GM21526 (cell line): ENCODE measurements around the gene HEYL.
"Not testable (repeated sequence)": the region's sequence is repeated elsewhere in the genome, so short reads cannot be mapped to it uniquely, and the experiment has no call there.

Source experiments
- ATAC-seq: cut with Tn5 transposase; IDR thresholded peaks from one replicate; pipeline ENCODE4 v1.9.1; 2021; ENCODE audit warnings: moderate library complexity; ENCODE audit not compliant: unreplicated experiment, low FRiP score

HEYL gene

DNA sequence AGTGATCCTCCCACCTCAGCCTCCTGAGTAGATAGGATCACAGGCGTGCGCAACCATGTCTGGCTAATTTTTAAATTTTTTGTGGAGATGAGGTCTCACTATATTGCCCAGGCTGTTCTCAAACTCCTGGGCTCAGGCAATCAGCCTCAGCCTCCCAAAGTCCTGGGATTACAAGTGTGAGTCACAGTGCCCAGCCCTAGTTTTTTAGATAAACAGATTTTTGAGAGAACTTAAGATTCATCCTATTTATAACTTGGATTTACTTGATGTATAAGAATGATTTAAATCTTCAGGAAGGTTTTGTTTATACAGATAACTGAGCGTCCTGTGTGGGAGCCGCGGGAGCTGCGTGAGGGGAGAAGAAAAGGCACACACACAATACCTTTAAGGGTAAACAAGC lies 26.2 kb downstream of the HEYL start:
- ATAC-seq, result no peak

DNA sequence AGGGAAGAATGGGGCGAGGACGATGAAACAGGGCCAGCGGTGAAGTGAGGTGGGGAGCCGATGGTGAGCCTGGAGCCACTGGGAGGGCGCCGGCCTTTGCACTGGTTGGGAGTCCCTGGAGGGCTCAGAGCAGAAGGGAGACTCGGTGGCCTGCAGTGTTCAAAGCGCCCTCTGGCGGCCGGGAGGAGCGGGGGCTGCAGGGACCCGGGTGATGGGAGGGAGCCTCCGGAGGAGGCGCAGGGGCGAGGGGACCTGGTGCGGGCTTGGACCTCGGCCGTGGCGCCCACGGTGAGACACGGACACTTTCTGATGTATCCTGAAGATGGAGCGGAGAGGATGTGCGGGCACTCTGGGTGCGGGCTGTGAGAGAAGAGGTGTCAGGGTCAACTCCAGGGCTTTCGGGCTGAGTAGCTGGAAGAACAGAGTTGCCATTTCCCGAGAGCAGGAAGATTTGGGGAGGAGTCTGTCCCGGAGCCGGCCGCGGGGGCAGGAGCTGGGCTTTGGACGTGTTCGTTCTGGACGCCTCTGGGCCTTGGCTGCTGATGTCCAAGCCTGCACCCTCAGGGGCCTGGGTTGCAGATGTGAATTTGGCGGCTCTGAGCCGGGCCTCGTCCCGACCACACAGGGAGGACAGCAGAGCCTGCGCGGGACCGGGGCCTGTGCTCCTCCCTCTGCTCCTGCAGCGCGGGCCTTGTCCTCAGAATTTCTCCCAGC lies 29.7 kb downstream of the HEYL start:
- no peak for ATAC-seq

DNA sequence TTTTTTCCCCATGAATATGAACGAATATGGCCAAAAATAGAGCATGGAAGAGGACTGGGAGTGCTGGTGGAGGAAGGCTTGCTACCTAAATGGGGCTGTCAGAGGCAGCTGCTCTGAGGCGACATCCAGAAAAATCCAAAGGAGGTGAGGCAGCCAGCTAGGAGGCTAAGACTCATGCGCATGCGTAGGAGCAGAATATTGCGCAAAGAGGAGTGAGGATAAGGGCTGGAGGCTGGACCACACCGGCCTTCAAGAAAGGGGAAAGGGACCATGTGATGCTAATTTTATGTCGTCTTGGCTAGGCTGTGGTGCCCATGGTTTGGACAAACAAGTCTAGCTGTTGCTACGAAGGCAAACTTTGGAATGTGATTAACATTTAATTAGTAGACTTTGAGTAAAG lies 30.5 kb downstream of the HEYL start:
- ATAC-seq, result no peak

DNA sequence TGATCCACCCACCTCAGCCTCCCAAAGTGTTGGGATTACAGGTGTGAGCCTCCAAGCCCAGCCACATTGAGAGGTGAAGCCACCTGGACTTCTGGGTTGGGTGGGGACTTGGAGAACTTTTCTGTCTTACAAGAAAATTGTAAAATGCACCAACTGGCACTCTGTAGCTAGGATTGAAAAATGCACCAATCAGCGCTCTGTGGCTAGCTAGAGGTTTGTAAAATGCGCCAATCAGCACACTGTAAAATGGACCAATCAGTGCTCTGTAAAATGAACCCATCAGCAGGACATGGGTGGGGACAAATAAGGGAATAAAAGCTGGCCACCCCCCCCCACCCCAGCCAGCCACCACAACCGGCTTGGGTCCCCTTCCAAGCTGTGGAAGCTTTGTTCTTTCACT lies 35.8 kb downstream of the HEYL start:
- ATAC-seq, result not testable (repeated sequence)

DNA sequence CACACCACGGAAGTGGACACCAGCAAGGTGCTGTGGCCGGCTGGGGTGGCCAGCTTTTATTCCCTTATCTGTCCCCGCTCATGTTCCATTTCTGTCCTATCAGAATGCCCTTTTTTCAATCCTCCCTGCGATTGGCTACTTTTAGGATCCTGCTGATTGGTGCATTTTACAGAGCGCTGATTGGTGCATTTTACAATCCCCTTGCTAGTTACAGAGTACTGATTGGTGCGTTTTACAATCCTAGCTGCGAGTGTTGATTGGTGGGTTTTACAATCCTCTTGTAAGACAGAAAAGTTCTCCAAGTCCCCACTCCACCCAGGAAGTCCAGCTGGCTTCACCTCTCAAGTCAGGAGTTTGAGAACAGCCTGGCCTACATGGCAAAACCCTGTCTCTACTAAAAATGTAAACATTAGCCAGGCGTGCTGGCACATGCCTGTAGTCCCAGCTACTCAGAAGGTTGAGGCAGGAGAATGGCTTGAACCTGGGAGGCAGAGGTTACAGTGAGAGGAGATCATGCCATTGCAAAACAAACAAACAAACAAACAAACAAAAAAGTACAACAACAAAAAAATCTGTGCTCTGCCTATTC lies 37.7 kb downstream of the HEYL start:
- ATAC-seq, result not testable (repeated sequence)

DNA sequence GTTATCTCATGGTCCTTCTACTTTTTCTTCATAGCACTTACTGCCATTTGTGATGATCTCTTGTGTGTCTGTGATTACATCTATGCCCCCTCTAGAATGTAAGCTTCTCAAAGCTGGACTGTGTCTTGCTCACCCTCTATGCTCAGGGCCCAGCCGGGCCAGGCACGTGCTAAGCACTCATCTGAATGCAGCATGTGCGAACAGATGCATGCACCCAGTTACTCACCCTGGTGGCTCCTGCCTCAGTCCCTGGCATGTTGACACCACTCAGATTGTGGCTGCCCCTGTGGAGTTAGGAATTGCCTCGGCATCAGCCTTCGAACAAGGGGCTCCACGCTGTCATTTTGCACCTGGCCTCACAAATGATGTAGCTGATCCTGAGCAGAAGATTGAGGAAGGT lies 43.3 kb downstream of the HEYL start:
- ATAC-seq, result no peak

DNA sequence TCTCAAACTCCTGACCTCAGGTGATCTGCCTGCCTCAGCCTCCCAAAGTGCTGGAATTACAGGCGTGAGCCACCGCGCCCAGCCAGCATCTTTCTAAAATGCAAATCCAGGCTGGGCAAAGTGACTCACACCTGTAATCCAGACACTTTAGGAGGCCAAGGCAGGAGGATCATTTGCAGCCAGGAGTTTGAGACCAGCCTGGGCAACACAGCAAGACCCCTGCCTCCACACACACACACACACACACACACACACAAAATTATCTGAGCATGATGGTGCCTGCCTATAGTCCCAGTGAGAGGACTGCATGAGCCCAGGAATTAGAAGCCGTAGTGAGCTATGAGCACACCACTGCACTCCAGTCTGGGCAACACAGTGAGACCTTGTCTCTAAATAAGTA lies 46.1 kb downstream of the HEYL start:
- ATAC-seq, result no peak

DNA sequence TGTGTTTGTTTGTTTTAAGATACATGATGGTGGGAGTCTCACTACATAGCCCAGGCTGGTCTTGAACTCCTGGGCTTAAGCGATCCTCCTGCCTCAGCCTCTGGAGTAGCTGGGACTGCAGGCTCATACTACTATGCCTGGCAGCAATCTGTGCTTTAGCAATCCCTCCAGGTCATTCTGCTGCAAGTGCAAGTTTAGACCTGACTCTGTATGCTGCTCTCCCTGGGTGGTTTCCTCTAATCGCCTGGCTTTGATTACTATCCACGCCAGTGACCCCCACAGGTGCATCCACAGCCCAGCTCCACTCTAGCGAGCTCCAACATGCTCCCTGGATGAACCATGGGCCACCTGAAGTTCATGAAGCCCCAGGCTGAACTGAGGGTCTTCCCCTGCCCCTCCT lies 47.4 kb downstream of the HEYL start:
- no peak for ATAC-seq

DNA sequence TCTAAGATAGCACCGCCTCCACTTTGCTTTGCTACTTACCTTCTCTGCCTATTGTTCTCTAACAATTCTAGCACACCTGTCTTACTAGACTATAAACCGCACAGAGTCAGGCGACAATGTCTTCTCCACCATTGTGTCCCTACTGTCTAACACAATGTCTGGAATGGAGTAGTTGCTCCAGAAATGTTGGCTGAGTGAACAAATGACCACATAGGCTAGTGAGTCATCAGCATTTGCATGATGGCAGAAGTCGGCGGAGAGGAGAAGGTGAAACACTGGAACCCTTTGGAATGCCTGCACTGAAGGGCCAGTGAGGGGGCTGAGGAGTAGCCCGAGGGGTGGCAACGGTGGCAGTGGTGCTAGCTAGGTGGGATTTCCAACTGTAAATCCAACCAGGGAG lies 48.9 kb downstream of the HEYL start:
- no peak for ATAC-seq

DNA sequence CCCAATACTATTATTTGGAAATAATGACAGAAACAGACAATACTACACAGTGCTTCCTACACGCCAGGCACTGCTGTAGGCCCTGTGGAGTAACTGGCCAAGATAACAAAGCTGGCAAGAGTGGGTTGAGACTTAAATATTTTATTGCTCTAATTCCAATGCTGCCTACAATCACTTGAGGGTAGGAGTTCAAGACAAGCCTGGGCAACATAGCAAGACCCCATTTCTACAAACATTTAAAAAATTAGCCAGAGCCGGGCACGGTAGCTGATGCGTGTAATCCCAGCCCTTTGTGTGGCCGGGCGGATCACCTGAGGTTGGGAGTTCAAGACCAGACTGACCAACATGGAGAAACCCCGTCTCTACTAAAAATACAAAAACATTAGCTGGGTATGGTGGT lies 53.5 kb downstream of the HEYL start:
- no peak for ATAC-seq

DNA sequence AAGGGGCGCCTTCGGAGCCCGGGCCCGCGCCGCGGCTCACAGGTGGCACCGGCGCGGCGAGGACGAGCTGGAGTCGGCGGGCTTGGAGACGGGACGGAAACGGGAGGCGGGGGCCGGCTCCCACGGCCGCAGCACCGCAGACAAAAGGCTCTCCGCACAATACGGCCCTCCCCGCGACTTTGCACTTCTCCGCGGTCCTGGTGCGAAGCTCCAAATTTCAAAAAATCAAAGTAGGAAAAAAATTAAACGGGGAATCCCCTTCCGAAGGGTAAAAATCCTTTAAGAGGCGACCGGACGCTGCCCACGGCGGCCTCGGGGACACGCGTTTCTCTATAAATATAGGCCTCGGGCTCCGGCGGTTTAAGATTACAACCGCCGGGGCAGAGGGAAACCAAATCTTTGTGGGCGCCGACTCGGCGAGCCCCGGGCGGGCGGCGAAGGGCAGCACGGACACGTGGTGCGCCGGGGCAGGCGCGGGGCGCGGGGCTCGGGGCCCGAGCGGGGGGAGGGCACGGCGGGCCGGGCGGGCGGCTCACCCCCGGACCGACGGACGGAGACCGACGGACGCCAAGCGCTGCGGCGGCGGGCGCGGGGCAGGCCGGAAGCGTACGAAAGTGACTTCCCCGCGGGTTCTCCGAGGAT lies 63.3 kb downstream of the HEYL start:
- peak; percentile 39 for ATAC-seq

DNA sequence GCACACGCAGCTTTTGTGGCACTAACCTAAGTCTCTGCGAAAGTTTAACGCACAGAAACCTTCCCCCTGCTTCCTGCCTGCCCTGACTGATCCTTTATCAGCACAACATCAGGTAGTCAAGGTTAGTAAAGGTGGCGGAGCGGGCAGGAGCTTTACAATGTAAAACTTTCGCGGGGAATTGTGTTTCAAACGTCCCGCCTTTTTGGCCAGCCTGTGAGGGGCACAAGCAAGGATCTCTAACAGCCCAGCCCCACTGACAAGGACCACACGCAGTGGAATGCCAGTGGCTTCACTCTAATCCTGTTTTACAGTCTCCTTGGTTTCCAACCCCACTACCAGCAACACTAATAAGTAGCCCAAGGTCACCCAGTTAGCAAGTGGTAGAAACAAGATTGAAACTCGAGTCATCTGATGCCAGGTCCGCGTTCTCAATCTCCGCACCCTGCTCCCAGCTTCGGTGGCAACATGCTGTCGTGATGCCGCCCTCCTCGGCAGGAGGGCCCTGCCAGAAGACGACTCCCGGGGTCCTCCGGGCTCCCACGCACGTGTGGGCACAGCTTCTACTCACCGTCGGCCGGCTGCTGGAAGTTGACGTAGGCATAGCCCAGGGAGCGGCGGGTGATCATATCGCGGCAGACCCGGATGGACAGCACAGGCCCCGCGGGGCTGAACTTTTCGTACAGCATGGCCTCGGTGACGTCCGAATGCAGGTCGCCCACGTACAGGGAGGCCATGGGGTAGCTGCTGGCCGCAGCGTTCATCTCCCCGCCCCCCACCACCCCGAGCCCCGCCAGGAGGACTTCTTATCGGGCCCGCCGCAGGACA lies 64.0 kb downstream of the HEYL start:
- no peak for ATAC-seq

DNA sequence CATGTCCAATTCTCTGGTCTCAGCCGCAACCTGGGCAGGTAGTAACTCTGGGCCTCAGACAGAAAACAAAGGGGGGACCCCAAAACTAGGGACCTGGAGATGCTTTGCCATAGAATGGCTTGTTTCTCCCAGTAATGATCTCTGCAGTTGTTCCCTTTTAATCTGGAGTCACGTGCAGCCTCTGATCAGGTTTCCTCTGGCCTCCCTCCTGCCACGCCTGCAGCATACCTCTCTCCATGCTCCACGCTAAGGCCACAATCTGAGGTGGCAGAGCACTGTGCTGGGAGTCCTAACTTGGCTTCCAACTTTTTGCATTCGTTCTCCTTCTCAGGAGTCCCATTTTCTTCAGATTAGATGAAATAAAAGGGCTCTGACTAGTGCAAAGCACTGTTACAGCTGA lies 64.8 kb downstream of the HEYL start:
- no peak for ATAC-seq
